ENCODE data around the gene ABO. TPM values are rescaled to one million over a fixed set of nuclear protein-coding genes. Genes with fewer than 3 reads are reported as not detected.

The ABO gene
- total RNA-seq, 1 experiment from 2014 or later: 0.96 TPM

GRCh38 chr9:133242991-133243390 lies 32.0 kb downstream of the ABO start:
- ChIA-PET POLR2A (ENCODE audit: unreplicated experiment) (no interaction called here), CTCF (interaction anchor here (0.6 kb wide), 1 partner anchor 36 kb away, joined by 5 read pairs; no protein-coding TSS in a partner anchor)
- Histone ChIP-seq H3K4me1 (replicated peaks; ENCODE audit: insufficient read depth) (no peaks in the 10 kb centered on the region), H3K36me3 (ENCODE audit: low read depth) (no peaks in the 10 kb centered on the region), H3K9me2 (ENCODE audit: insufficient read depth) (no peaks in the 10 kb centered on the region), H3K4me3 (no peak overlapping the region), H3K9me3 (ENCODE audit: insufficient read depth, low read depth) (no peaks in the 10 kb centered on the region), H3K4me2 (no peak overlapping the region), H3K27me3 (ENCODE audit: insufficient read depth, low read depth) (no peaks in the 10 kb centered on the region), H4K20me1 (ENCODE audit: insufficient read depth) (no peaks in the 10 kb centered on the region), H3K79me2 (ENCODE audit: low read depth) (no peaks in the 10 kb centered on the region), H3K27ac (no peak overlapping the region), H3F3A (ENCODE audit: insufficient read depth, low read depth) (no peaks in the 10 kb centered on the region), H2AFZ (no peak overlapping the region)
- intact Hi-C loops (cut with micrococcal nuclease; ENCODE audit: unreplicated experiment): no loop called here
- TF ChIP-seq CTCF (conservative IDR thresholded peaks at IDR 0.05): no peak
- no peak for TF ChIP-seq EZH2 (IDR thresholded peaks at IDR 0.05; ENCODE audit: low read depth)
- no TSS peak for BruUV-seq (replicated peaks)
- no peak for DNase-seq

DNA sequence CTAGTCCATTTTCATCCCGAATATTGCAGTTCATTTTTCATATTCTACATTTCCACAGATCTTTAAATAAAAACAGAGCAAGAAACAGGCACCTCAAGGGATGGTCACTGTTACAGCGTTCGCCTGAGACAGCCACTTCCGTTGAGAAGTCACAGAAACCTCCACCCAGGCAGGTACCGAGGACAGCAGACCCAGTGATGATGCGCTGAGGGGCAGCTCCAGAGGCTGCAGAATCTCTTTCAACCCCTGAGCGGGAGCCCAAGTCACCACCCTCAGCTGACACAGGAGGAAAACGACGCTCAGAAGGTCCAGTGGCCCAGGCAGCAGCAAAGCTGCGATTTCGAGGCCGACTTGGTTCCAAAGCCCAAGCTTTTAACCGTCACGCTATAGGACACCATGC lies 32.8 kb downstream of the ABO start:
- H3K4me3 ChIP-seq: no peak overlapping the region
- intact Hi-C loops (cut with micrococcal nuclease; ENCODE audit: unreplicated experiment): no loop called here
- H3K79me2 ChIP-seq (ENCODE audit: low read depth): no peaks in the 10 kb centered on the region
- no peaks in the 10 kb centered on the region for H3K9me2 ChIP-seq (ENCODE audit: insufficient read depth)
- H3K4me1 ChIP-seq (replicated peaks; ENCODE audit: insufficient read depth): no peaks in the 10 kb centered on the region
- no peaks in the 10 kb centered on the region for H3K27me3 ChIP-seq (ENCODE audit: insufficient read depth, low read depth)
- H2AFZ ChIP-seq: no peak overlapping the region
- POLR2A ChIA-PET (ENCODE audit: unreplicated experiment): no interaction called here
- no peak overlapping the region for H3K27ac ChIP-seq
- no peaks in the 10 kb centered on the region for H3K9me3 ChIP-seq (ENCODE audit: insufficient read depth, low read depth)
- H3K4me2 ChIP-seq: no peak overlapping the region
- H3F3A ChIP-seq (ENCODE audit: insufficient read depth, low read depth): 0 out of 2 replicates have a peak, but pooled peaks cover 3% of the 10 kb centered on the region
- no peak for DNase-seq
- no peaks in the 10 kb centered on the region for H4K20me1 ChIP-seq (ENCODE audit: insufficient read depth)
- H3K36me3 ChIP-seq (ENCODE audit: low read depth): no peaks in the 10 kb centered on the region
- TF ChIP-seq EZH2 (IDR thresholded peaks at IDR 0.05; ENCODE audit: low read depth) (no peak), CTCF (conservative IDR thresholded peaks at IDR 0.05) (no peak)
- CTCF ChIA-PET: no interaction called here
- no TSS peak for BruUV-seq (replicated peaks)

DNA sequence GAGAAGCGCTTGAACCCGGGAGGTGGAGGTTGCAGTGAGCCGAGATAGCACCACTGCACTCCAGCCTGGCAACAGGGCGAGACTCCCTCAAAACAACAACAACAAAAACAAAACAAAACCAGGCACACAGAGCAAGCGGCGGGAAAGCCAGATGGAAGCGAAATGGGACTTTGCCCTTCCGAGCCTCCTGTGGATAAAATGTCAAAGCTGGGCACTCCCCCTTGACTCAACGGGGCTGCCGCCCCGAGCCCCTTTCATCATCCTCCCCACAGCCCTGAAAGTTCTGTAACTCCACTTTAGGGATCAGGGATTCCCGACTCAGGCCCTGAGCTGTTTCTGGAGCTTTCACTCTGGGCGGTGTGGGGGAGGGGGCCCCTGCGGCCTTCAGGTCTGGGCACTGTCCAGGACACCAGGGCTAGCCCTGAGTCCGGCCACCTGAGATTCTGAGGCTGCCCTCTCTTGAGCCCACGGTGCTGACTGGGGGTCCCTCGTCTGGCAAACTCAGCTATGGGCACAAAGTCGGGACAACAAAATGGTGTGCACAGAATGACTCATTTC lies 35.4 kb downstream of the ABO start:
- no peaks in the 10 kb centered on the region for H3K79me2 ChIP-seq (ENCODE audit: low read depth)
- POLR2A ChIA-PET (ENCODE audit: unreplicated experiment): interaction anchor here (0.6 kb wide), 1 partner anchor 116 kb away, joined by 18 read pairs; no protein-coding TSS in a partner anchor
- no peaks in the 10 kb centered on the region for H3K9me3 ChIP-seq (ENCODE audit: insufficient read depth, low read depth)
- no peaks in the 10 kb centered on the region for H3K4me1 ChIP-seq (replicated peaks; ENCODE audit: insufficient read depth)
- no peaks in the 10 kb centered on the region for H3K36me3 ChIP-seq (ENCODE audit: low read depth)
- no peak for DNase-seq
- TF ChIP-seq EZH2 (IDR thresholded peaks at IDR 0.05; ENCODE audit: low read depth) (no peak), CTCF (conservative IDR thresholded peaks at IDR 0.05) (no peak)
- H3K9me2 ChIP-seq (ENCODE audit: insufficient read depth): no peaks in the 10 kb centered on the region
- H3F3A ChIP-seq (ENCODE audit: insufficient read depth, low read depth): 0 out of 2 replicates have a peak, but pooled peaks cover 3% of the 10 kb centered on the region
- H2AFZ ChIP-seq: no peak overlapping the region
- intact Hi-C loops (cut with micrococcal nuclease; ENCODE audit: unreplicated experiment): loop anchor here (1.0 kb wide), 2 partner anchors 51 to 90 kb away; no protein-coding TSS in a partner anchor
- no peak overlapping the region for H3K4me3 ChIP-seq
- BruUV-seq (replicated peaks): no TSS peak
- CTCF ChIA-PET: interaction anchor here (1.2 to 1.5 kb wide), 3 partner anchors 11 to 53 kb away, joined by 4 to 10 read pairs (median 10); no protein-coding TSS in a partner anchor
- H3K27ac ChIP-seq: no peak overlapping the region
- H3K27me3 ChIP-seq (ENCODE audit: insufficient read depth, low read depth): no peaks in the 10 kb centered on the region
- H3K4me2 ChIP-seq: no peak overlapping the region
- H4K20me1 ChIP-seq (ENCODE audit: insufficient read depth): no peaks in the 10 kb centered on the region
